GM19328 (cell line): ENCODE measurements around the gene CHN2.

Source experiments
- ATAC-seq: cut with Tn5 transposase; IDR thresholded peaks from one replicate; pipeline ENCODE4 v1.9.1; 2021; ENCODE audit warnings: mild to moderate bottlenecking, moderate library complexity; ENCODE audit not compliant: unreplicated experiment

CHN2 gene

DNA sequence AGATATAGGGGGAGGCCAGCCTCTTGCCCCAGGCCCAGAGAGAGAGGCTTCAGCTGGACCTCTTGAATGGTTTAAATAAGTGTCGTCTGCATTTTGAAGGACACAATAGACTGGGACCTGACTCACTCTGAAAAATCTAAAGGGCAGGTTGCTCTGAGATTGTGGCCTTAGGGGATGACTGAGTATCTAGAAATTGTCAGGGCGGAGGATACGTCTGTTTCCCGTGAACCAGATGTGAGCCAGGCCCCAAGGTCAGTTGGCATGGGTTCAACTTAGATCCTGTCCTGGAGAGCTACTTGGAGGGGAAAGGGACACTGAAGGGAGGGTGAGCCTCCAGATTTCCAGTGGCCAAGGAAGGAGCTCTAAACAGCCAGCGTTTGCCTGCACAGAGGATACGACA, 110.2 kb downstream of the CHN2 start:
- no peak for ATAC-seq

GRCh38 chr7:29306319-29306991, 111.9 kb downstream of the CHN2 start:
- no peak for ATAC-seq

GRCh38 chr7:29308424-29308823, 113.8 kb downstream of the CHN2 start:
- no peak for ATAC-seq

DNA sequence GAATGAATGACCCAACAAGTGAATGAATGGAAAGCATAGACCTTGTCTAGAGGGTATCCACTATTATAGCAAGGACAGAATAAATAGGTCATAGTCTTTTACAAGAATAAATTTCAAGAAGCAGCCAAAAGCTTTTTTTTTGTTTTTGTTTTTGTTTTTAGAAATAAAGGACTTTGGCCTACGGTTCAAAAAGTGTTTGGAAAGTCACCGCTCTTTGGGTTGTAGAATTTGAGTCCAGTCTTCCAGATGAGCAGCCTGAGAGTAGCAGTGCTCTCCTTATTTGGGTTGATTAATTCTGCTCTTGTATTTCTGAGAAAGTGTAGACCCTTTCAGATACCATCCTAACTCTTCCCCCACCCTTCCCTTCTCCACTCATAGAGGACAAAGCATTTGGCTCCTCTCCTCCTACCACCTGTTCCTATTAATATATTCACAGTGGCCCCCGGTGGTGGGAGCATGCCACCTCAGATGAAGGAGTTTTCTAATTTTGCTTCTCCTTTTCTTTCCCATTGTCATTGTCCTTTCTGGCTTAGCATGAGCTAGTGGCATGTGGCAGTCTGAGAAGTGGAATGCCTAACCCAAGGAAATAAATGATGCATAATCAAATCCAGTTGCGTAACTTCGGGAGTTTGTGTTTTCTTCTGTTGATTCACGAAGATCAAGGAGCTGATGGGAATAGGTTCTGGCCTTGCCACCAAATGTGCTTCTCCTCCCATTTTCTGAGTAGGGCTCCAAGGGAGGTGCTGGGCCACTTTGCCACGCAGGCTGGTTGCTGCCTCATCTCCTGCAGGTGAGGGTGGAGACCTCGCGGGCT, 114.7 kb downstream of the CHN2 start:
- ATAC-seq, result no peak

DNA sequence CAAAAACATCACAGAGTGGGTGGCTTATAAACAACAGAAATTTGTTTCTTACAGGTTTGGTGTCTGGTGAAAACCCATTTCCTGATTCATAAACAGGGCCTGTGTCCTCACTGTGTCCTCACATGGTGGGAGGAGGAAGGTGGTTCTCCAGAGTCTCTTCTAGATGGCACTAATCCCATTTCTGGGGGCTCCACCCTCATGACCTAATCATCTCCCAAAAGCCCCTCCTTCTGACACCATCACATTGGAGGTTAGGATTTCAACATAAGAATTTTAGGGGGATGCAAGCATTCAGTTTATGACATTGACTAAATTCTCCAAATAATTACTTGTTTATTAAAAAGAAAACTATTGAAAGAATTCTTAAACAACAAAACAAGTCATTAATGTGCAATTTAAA, 116.0 kb downstream of the CHN2 start:
- ATAC-seq, result no peak

DNA sequence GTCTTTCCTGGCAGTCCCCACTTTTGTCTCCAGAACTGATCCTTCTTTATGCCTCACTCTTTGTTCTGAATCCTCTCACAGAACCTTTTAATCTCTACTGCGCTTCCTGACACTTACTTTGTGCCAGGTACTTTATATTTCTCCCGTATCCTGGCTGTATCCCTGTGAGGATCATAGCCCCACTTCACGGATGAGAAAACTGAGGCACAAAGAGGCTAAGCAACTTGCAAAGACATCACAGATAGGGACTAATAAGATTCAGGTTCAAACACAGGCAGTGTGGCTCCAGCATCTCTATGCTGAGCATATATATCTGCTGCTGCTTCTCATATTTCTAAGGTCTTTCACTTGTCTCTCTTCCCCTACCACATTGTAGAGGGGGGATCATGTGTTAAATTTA, 116.7 kb downstream of the CHN2 start:
- ATAC-seq, result no peak

GRCh38 chr7:29314148-29314547, 119.6 kb downstream of the CHN2 start:
- ATAC-seq, result no peak

GRCh38 chr7:29315122-29315891, 120.7 kb downstream of the CHN2 start:
- ATAC-seq, result no peak

DNA sequence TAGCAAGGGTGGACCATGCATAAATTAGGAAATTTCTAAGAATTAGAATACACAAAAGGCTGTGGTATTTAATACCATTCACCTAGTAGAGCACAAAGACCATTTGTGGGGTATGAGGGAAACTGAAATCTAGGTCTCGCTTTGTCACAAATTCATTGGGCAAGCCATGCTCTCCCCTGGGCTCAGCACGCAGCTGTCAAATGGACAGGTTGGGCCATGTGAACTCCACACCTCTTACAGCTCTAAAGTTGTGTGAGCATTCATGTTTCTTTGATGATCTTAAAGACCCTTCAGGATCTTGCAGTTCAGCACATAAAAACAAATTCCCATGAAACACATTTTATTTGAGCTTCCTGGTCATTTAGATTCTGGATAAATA, 121.3 kb downstream of the CHN2 start:
- ATAC-seq, result no peak

GRCh38 chr7:29316926-29317325, 122.4 kb downstream of the CHN2 start:
- ATAC-seq, result no peak

GRCh38 chr7:29318853-29319718, 124.5 kb downstream of the CHN2 start:
- no peak for ATAC-seq

GRCh38 chr7:29319719-29320521, 125.3 kb downstream of the CHN2 start:
- peak; percentile 68 for ATAC-seq

DNA sequence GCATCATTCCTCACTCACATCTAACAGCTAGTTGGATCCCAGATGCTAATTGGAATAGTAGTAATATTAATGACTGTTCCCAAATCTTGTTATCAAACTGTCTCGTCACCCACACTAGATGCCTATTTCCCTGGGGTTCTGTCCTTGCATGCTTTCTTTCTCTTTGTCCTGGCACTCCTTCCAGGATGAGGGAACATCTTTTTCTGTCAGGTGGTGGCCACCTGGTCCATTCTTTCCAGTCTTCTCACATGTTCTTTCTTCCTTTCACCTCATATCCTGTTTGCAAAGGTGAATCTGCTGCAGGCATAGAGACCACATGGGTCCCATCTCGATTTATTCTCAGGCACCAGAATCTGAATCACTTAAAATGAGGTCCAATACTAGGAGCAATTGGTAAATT, 126.0 kb downstream of the CHN2 start:
- no peak for ATAC-seq

DNA sequence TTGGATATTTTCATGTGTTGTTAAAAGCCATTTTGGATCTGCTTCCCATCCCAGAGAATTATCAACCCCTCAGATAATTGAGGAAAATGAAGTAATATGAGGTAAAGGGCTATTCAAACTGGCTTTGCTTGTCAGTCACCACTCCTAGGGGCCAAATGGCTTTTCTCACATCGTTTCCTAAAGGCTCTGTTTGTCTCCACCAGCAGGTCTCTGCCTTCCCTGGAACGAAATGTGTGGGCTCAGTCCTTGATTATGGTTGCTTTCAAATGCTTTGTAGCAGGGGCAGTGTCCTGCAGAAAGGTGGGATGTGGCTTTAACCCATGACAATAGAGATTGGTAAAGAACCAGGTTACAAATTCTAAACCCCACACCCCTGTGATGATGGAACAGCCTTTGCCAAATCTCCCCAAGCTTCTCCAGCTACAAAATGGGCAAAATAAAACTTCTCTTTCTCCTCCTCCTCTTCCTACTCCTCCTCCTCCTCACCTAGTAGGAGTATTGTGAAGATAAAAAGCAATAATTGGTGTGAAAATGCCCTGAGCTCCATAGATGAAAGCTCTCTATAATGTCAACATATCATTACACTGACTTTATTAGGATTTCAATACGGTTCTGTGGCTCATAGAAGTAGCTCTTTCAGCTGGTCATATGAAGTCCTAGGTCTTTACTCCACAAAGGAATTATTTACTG, 127.6 kb downstream of the CHN2 start:
- no peak for ATAC-seq

- no peak for ATAC-seq
Observed at GRCh38 chr7:29325476-29325875, 130.9 kb downstream of the CHN2 start.

DNA sequence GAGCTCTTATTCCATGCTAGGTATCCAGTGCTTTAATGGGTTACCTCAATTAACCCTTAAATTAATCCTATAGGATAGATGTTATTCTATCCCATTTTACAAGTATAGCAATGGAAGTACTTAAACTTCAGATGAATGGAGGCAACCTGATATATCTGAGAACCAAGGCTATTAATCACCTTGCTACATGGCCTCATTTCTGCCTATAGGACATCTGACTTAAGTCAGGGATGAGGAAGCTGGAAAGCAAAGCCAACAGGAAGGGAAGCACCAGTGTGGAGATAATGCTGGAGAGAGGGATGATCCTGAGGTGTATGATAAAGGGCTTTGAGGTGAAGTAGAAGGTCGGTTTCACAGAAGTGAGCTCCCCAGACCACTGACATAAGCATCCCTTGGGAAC, 132.3 kb downstream of the CHN2 start:
- no peak for ATAC-seq

- no peak for ATAC-seq
Observed at GRCh38 chr7:29327455-29327854, 132.9 kb downstream of the CHN2 start.

- no peak for ATAC-seq
Observed at GRCh38 chr7:29328045-29328444, 133.5 kb downstream of the CHN2 start.

DNA sequence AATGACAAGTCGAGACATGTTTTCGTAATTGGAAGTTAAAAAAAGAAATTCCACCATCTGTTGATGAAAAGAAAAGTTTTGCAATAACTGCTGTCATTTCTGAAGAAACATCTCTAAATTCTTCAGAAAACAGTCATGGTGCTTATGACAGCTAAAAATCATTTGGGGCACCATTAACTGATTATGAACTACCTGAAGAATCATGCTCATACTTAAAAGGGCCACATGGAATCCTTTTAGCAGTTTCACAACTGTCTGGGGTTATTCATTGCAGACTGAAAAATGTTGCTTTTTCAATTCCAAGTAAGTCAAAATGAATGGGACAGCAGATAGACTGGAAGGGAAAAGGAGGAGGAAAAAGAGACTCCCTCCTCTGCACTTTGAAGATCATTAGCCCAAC, 134.2 kb downstream of the CHN2 start:
- ATAC-seq, result no peak
